PFSK-1 (cell line): Measurements from ENCODE around the gene GFPT2.

Source experiments
- POLR2AphosphoS5 ChIP-seq: IDR thresholded peaks from 2 replicates; pipeline ENCODE4 v1.6.1; 2012; ENCODE audit warnings: low read depth, mild to moderate bottlenecking, control low read depth, low read length, moderate library complexity
- REST ChIP-seq, 2 experiments: IDR thresholded peaks; 2 replicates each; pipeline versions ENCODE4 v1.6.1 to v1.8.0; 2011 to 2012; ENCODE audit warnings: low read depth in 2 of 2, low read length in 2 of 2, control low read depth in 1 of 2, inconsistent platforms in 1 of 2, mild to moderate bottlenecking in 1 of 2, moderate library complexity in 1 of 2; ENCODE audit not compliant: insufficient read depth in 1 of 2
- TAF1 ChIP-seq: IDR thresholded peaks from 2 replicates; pipeline ENCODE4 v1.6.1; 2012; ENCODE audit warnings: low read length, control low read depth, borderline replicate concordance; ENCODE audit not compliant: insufficient read depth

- TF ChIP-seq REST (IDR thresholded peaks at IDR 0.05; ENCODE audit: insufficient read depth in 1 of 2, low read depth in 2 of 2, low read length in 2 of 2): no peak
- no peak for TF ChIP-seq TAF1
- no peak for TF ChIP-seq POLR2AphosphoS5
Observed at GRCh38 chr5:180350711-180351465, 2.2 kb downstream of the GFPT2 start.
